Vagina (tissue), 2 donors: ENCODE results near the gene YAE1.

Experiments
- CTCF ChIP-seq, 3 experiments: fragments of 450-650 bp in 2 of 3; fragments of 200-600 bp in 1 of 3; sonication (generic) in 1 of 3; IDR thresholded peaks; one replicate each; pipeline ENCODE4 v1.5.1; 2017 to 2019; ENCODE audit warnings: antibody characterized with exemption in 3 of 3, mild to moderate bottlenecking in 2 of 3, moderate library complexity in 2 of 3
- POLR2A ChIP-seq, 2 donors: fragments of 450-650 bp; IDR thresholded peaks; one replicate each; pipeline ENCODE4 v1.6.1; 2017; ENCODE audit warnings: antibody characterized with exemption in 2 of 2, mild to moderate bottlenecking in 2 of 2, moderate library complexity in 2 of 2

- TF ChIP-seq CTCF (IDR thresholded peaks at IDR 0.05) (no peak), POLR2A (IDR thresholded peaks at IDR 0.05) (no peak)
Observed at GRCh38 chr7:39531818-39532217, 34.4 kb upstream of the YAE1 start.
